Choroid plexus epithelial cell (primary cell): ENCODE data around the gene INHBA.
A peak's percentile ranks its signal among the peaks of the same experiment; 100 is the strongest.

Experiments
- DNase-seq: peaks from one replicate; pipeline ENCODE4 v3.0.0-alpha.2; 2010; ENCODE audit warnings: low read depth
- H3K4me3 ChIP-seq: 2 replicates; pipeline ENCODE4 v1.5.1; 2011; ENCODE audit warnings: low read depth, mild to moderate bottlenecking, control low read depth, low read length, moderate library complexity
- CTCF ChIP-seq: conservative IDR thresholded peaks from 2 replicates; pipeline ENCODE4 v1.5.1; 2011; ENCODE audit warnings: low read depth, mild to moderate bottlenecking, control low read depth, inconsistent platforms, low read length, moderate library complexity

INHBA gene

GRCh38 chr7:41698114-41698513 lies 4.8 kb downstream of the INHBA start:
- TF ChIP-seq CTCF = no peak
- DNase-seq = peak; percentile 34
- peak overlapping the region; percentile 72 for H3K4me3 ChIP-seq

- peak overlapping the region; percentile 56 for H3K4me3 ChIP-seq
- peak; percentile 92 for DNase-seq
- TF ChIP-seq CTCF = peak; percentile 90
Observed at GRCh38 chr7:41696323-41696916, 6.5 kb downstream of the INHBA start.

- H3K4me3 ChIP-seq = peak overlapping the region; percentile 56
- DNase-seq = peak; percentile 92
- no peak for TF ChIP-seq CTCF
Observed at GRCh38 chr7:41695661-41696322, 7.1 kb downstream of the INHBA start.

GRCh38 chr7:41694495-41694894 lies 8.4 kb downstream of the INHBA start:
- TF ChIP-seq CTCF = no peak
- H3K4me3 ChIP-seq = no peak overlapping the region
- DNase-seq = no peak

- peak; percentile 63 for TF ChIP-seq CTCF
- peak; percentile 83 for DNase-seq
- no peak overlapping the region for H3K4me3 ChIP-seq
Observed at GRCh38 chr7:41693150-41693997, 9.5 kb downstream of the INHBA start.

GRCh38 chr7:41692251-41692650 lies 10.6 kb downstream of the INHBA start:
- no peak for DNase-seq
- no peak for TF ChIP-seq CTCF
- H3K4me3 ChIP-seq = no peak overlapping the region
